NCI-H748 treated with DMSO at 0.1 percent for 48 hours (cell line): ENCODE results near the gene ZNF358.

ENCODE experiments used
- DNase-seq: peaks from one replicate; lab custom pipeline; 2025; lab: John Stamatoyannopoulos, UW

ZNF358 gene

DNA sequence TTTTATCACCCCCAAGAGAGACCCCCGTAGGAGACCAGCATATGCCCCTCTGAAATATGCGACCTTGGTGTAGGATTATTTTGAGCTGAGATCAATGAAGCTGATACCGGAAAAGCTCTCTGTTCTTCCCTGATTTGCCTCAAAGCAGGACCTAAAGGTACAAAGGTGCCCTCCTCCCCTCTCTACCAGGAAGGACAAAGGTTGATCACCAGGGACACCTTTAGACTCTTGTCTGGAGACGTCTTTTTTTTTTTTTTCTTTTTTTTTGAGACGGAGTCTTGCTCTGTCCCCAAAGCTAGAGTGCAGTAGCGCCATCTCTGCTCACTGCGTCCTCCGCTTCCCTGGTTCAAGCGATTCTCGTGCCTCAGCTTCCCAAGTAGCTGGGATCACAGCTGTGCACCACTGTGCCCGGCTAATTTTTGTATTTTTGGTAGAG lies 26.3 kb upstream of the ZNF358 start:
- no peak for DNase-seq

DNA sequence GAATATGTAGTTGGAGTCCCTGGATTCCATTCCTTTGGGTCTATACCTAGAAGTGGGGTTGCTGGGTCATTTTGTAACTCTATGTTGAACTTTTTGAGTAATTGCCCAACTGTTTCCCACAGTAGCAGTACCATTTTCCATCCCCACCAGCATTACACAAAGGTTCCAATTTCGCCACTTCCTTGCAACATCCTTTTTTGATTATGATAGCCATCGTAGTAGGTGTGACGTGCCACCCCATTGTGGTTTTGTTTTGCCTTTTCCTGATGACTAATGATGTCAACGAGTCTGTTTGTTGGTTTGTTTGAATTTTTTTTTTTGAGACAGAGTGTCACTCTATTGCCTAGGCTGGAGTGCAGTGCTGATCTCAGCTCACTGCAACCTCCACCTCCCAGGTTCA lies 23.8 kb upstream of the ZNF358 start:
- no peak for DNase-seq

- no peak for DNase-seq
These were observed 23.3 kb upstream of the ZNF358 start for GRCh38 chr19:7492558-7492957.

- DNase-seq = no peak
These were observed 21.3 kb upstream of the ZNF358 start for GRCh38 chr19:7494416-7495098.

DNA sequence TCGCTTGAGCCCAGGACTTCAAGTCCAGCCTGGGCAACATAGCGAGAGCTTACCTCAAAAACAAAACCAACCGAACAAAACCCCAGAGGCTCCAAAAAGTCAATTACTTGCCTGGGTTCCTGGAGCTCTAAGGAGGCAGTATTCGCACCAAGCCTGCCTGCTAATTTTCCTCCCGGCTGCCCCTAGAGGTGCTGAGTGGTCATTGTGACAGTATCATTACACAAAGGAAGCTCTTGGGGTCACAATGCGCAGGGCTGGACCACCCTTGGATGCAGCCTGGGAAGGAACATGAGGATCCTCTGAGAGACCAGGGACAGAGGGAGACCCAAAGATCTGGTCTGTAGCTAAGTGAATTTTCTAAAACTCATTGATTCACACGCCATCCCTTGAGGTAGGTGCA lies 18.6 kb upstream of the ZNF358 start:
- DNase-seq = no peak

DNA sequence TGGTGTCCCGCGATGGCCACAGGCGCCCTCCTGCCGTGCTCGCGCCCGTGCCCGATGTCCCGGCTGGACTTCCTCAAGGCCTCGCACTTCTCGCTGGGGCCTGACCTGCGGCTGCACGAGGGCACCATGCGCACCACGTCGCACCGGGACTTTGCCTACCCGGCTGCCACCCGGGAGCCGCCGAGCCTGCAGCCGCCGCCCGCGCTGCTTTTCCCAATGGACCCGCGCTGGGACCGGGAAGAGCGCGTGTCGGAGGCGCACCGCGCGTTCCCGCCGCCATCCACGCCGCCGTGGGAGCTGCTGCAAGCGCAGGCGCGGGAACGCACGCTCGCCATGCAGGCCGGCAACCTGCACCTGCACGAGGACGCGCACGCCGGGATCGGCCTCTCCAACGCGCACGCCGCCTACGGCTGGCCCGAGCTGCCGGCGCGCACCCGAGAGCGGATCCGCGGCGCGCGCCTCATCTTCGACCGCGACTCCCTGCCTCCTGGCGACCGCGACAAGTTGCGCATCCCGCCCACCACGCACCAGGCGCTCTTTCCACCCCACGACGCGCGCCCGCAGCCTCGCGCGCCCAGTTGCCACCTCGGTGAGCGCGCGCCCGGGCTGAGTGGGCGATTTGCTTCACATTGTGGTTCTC lies 15.0 kb upstream of the ZNF358 start:
- DNase-seq = peak; percentile 45

DNA sequence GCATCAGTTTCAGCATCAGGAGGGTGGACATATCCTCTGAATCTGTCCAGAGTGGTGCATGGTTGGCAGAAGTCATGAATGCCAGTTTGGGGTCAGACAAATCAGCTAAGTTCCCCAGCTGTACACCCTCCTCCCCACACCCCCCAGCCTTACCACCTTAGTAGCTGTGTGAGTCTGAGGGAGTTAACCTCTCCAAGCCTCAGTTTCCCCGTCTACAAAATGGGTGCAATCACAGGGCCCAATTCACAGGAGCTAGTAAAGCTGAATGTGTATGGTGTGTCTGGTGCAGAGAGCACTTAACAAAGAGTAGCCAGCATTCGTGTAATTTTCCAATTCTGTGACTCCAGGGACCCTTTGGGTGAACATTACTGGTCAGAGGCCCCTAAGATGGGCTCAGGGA lies 13.4 kb upstream of the ZNF358 start:
- no peak for DNase-seq

- DNase-seq = no peak
These were observed 11.2 kb upstream of the ZNF358 start for GRCh38 chr19:7504684-7505083.

- peak; percentile 20 for DNase-seq
These were observed 10.6 kb upstream of the ZNF358 start for GRCh38 chr19:7505288-7505681.

GRCh38 chr19:7505682-7506384 lies 10.1 kb upstream of the ZNF358 start:
- DNase-seq = no peak

DNA sequence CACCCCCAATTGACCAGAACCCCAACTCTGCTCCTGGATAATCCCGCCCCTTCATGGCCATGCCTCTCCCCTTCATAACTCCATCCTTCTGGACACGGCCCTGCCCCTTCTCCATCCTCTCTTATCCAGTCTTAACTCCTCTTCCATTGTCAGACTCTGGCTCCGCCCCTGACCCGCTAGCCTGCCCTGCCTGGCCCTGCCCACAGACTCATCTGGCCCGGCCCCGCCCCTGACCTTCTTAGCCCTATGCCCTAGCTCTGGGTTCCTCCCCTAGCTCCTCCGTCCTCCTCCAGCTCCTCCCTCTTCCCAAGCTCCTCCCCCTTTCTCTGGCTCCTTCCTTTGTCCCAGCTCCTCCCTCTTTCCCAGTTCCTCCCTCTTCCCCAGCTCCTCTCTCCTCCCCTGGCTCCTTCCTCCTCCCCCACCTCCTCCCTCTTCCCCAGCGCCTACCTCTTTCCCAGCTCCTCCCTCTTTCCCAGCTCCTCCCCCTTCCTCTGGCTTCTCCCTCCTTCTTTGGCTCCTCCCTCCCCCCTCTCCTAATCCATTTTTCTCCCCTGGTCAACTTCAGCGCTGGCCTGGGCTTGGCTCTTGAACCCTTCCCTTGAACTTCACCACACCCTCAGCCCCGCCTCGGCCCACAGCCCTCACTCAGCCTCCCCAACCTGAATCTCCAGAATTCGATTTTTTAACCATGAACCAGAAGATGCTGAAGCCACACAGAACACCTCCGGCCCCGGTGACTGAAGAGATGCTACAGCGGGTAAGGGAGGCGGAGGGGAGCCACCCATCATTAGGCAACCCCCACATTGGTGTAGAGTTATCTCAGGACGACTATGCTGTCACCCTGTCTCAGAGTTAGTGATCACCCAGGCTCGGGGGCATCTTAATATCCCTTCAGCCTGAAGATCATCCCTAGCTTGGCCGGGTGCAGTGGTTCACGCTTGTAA lies 9.2 kb upstream of the ZNF358 start:
- DNase-seq = peak; percentile 65

DNA sequence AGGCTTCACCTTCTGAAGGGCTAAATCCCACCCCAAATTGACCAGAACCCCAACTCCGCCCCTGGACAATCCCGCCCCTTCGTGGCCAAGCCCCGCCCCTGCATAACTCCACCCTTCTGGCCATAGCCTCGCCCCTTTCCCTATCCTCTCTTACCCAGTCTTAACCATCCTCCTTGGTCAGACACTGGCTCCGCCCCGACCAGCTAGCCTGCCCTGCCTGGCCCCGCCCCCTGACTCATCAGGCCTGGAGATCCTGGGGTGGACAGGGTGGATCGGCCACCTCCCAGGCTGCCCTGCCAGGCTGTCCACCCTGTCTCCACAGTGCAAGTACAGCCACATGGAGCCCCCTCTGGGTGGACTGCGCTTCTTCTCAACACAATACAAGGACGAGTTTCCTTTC lies 8.0 kb upstream of the ZNF358 start:
- no peak for DNase-seq

- DNase-seq = no peak
These were observed 6.3 kb upstream of the ZNF358 start for GRCh38 chr19:7509625-7510024.

GRCh38 chr19:7512400-7512851 lies 3.5 kb upstream of the ZNF358 start:
- DNase-seq = no peak

DNA sequence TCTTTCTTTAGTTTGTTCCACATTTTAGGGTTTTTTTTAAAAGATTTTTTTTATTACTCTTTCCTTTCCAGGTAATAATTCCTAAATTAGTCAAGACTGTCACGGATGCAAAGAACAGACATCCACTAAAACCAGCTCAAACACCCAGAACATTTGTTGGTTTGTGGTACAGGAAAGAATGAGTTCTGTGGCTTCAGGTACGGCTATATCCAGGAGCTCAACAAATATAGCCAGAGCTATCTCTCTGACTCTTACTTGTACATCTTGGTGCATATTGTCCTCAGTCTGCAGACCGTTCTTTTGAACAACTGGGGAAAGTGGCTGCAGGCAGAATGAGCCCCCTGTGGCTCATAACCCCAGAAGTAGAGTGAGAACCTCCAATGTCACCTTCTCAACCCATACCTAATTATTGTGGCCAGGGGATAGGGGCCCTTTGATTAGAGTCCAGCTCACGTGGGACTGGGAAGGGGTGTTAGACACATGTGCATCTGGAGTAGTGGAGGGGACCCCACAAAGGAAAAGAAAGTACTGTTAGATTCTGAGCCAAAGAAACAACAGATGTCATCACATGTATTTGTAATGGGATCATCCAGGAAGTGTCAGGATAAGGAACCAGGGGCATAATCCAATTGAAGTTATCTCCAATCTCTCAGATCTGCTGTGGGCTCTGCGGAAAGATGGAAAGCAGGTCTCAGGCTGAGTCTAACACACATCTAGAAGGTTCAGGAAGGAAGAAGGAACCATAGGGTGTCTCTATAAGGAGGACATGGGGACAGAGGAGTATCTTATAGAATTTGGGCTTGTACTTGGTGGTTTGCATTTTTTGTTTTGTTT lies 1.9 kb upstream of the ZNF358 start:
- no peak for DNase-seq

GRCh38 chr19:7515110-7515644 lies 726 bp upstream of the ZNF358 start:
- DNase-seq = no peak

DNA sequence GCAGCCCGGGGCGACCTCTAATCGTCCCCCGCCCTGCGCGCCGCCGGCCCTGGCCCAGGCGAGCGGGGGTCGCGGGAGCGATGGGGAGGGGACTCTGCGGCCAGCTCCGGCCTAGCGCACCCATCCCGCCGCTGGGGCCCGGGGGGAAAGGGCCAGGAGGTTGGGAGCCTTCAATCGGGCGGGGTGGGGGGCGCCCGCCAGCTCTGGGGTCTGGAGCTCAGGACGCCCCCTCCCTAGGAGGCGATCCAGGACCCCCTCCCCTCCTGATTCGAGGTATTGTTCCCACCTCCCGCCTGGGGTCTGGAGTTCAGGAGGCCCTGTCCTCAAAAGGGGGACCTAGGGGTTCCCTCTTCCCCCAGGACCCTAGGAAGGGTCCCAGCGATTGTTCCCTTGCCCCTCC lies 430 bp downstream of the ZNF358 start:
- no peak for DNase-seq

- no peak for DNase-seq
These were observed 975 bp downstream of the ZNF358 start for GRCh38 chr19:7516878-7517277.

- no peak for DNase-seq
These were observed 3.6 kb downstream of the ZNF358 start for GRCh38 chr19:7519361-7520130.
